Glutamatergic neuron (in vitro differentiated cells): Measurements from ENCODE around the gene DTNBP1. TPM values are rescaled to one million over a fixed set of nuclear protein-coding genes. Genes with fewer than 3 reads are reported as not detected.
A peak's percentile ranks its signal among the peaks of the same experiment; 100 is the strongest.

Source experiments
- DNase-seq: peaks from one replicate; pipeline ENCODE4 v3.0.0; 2022
- H3K27ac Mint-ChIP-seq: one replicate; pipeline ENCODE4 v1.8.0; 2020; ENCODE audit warnings: mild to moderate bottlenecking, mixed read lengths, inconsistent platforms; ENCODE audit not compliant: unreplicated experiment
- H3K27me3 Mint-ChIP-seq: one replicate; pipeline ENCODE4 v1.8.0; 2020; ENCODE audit warnings: mild to moderate bottlenecking, moderate library complexity, mixed read lengths, inconsistent platforms; ENCODE audit not compliant: unreplicated experiment
- H3K36me3 Mint-ChIP-seq: one replicate; pipeline ENCODE4 v1.8.0; 2020; ENCODE audit warnings: mild to moderate bottlenecking, mixed read lengths, inconsistent platforms; ENCODE audit not compliant: unreplicated experiment
- H3K4me1 Mint-ChIP-seq: one replicate; pipeline ENCODE4 v1.8.0; 2020; ENCODE audit warnings: mild to moderate bottlenecking, low read depth, mixed read lengths, inconsistent platforms; ENCODE audit not compliant: unreplicated experiment
- H3K4me3 Mint-ChIP-seq: one replicate; pipeline ENCODE4 v1.8.0; 2020; ENCODE audit warnings: mild to moderate bottlenecking, mixed read lengths, inconsistent platforms; ENCODE audit not compliant: unreplicated experiment
- H3K9me3 Mint-ChIP-seq: one replicate; pipeline ENCODE4 v1.8.0; 2020; ENCODE audit warnings: mild to moderate bottlenecking, moderate library complexity, mixed read lengths, inconsistent platforms; ENCODE audit not compliant: unreplicated experiment
- CTCF ChIP-seq: fragments of 200-600 bp; sonication (generic); IDR thresholded peaks from one replicate; pipeline ENCODE4 v1.5.0; 2021; ENCODE audit not compliant: partially characterized antibody, unreplicated experiment
- total RNA-seq: library from RNA; stranded (reverse); fragmentation: NEBNext Ultra II Directional; extraction: Animal tissue kit (Norgen Biotek cat#: 25700); gene quantifications from one replicate; pipeline ENCODE4 v1.2.1, GENCODE V29; 2021; ENCODE audit not compliant: unreplicated experiment

The DTNBP1 gene
- total RNA-seq, 1 donor from 2014 or later: 13.2 TPM

GRCh38 chr6:15502446-15503345, 160.1 kb downstream of the DTNBP1 start:
- Mint-ChIP-seq H3K27ac (no peak overlapping the region), H3K4me1 (peaks cover 41% of the 10 kb centered on the region), H3K27me3 (peaks cover 19% of the 10 kb centered on the region), H3K36me3 (peaks cover 6% of the 10 kb centered on the region), H3K4me3 (no peak overlapping the region), H3K9me3 (peaks cover 12% of the 10 kb centered on the region)
- no peak for TF ChIP-seq CTCF
- DNase-seq: no peak

- H3K27ac Mint-ChIP-seq: peak overlapping the region; percentile 57
- peaks cover 9% of the 10 kb centered on the region for H3K9me3 Mint-ChIP-seq
- peak overlapping the region; percentile 18 for H3K4me3 Mint-ChIP-seq
- H3K4me1 Mint-ChIP-seq: peaks cover 41% of the 10 kb centered on the region
- no peak for TF ChIP-seq CTCF
- peaks cover 6% of the 10 kb centered on the region for H3K36me3 Mint-ChIP-seq
- peaks cover 17% of the 10 kb centered on the region for H3K27me3 Mint-ChIP-seq
- no peak for DNase-seq
These were observed 160.9 kb downstream of the DTNBP1 start for GRCh38 chr6:15501826-15502445.

- no peak overlapping the region for H3K4me3 Mint-ChIP-seq
- H3K27me3 Mint-ChIP-seq: peaks cover 18% of the 10 kb centered on the region
- H3K27ac Mint-ChIP-seq: peak overlapping the region; percentile 57
- H3K36me3 Mint-ChIP-seq: peaks cover 6% of the 10 kb centered on the region
- peaks cover 9% of the 10 kb centered on the region for H3K9me3 Mint-ChIP-seq
- no peak for TF ChIP-seq CTCF
- no peak for DNase-seq
- peaks cover 39% of the 10 kb centered on the region for H3K4me1 Mint-ChIP-seq
These were observed 161.7 kb downstream of the DTNBP1 start for GRCh38 chr6:15500901-15501825.

- Mint-ChIP-seq H3K27ac (peak overlapping the region; percentile 59), H3K36me3 (peaks cover 11% of the 10 kb centered on the region), H3K9me3 (peaks cover 9% of the 10 kb centered on the region), H3K4me3 (no peak overlapping the region), H3K4me1 (peaks cover 47% of the 10 kb centered on the region), H3K27me3 (peaks cover 23% of the 10 kb centered on the region)
- DNase-seq: no peak
- TF ChIP-seq CTCF: no peak
These were observed 162.6 kb downstream of the DTNBP1 start for GRCh38 chr6:15500078-15500740.
